Epithelial cell of prostate (primary cell): ENCODE data around the gene BTN3A1.
"Not testable (repeated sequence)": the region's sequence is repeated elsewhere in the genome, so short reads cannot be mapped to it uniquely, and the experiment has no call there.

ENCODE experiments used
- DNase-seq: peaks from one replicate; pipeline ENCODE4 v3.0.0-alpha.2; 2011; ENCODE audit warnings: low read depth, low spot score
- H3K27ac ChIP-seq: fragments of 450-650 bp; 2 replicates; pipeline ENCODE4 v1.5.1; 2017; ENCODE audit warnings: mild to moderate bottlenecking

BTN3A1 gene

GRCh38 chr6:26378143-26378542, 23.9 kb upstream of the BTN3A1 start:
- H3K27ac ChIP-seq, DNase-seq: not testable (repeated sequence)

- no peak for DNase-seq
- no peak overlapping the region for H3K27ac ChIP-seq
Measured at GRCh38 chr6:26379292-26379691, 22.8 kb upstream of the BTN3A1 start.

- DNase-seq: no peak
- H3K27ac ChIP-seq: no peak overlapping the region
Measured at GRCh38 chr6:26379740-26380139, 22.3 kb upstream of the BTN3A1 start.

GRCh38 chr6:26380256-26380655, 21.8 kb upstream of the BTN3A1 start:
- no peak overlapping the region for H3K27ac ChIP-seq
- no peak for DNase-seq

- no peak for DNase-seq
- H3K27ac ChIP-seq: no peak overlapping the region
Measured at GRCh38 chr6:26382121-26382520, 20.0 kb upstream of the BTN3A1 start.

- DNase-seq: no peak
- H3K27ac ChIP-seq: peak overlapping the region; percentile 48
Measured at GRCh38 chr6:26383624-26384417, 18.3 kb upstream of the BTN3A1 start.

- no peak overlapping the region for H3K27ac ChIP-seq
- no peak for DNase-seq
Measured at GRCh38 chr6:26385734-26386125, 16.3 kb upstream of the BTN3A1 start.

- H3K27ac ChIP-seq: no peak overlapping the region
- DNase-seq: no peak
Measured at GRCh38 chr6:26387565-26387964, 14.5 kb upstream of the BTN3A1 start.

- no peak overlapping the region for H3K27ac ChIP-seq
- no peak for DNase-seq
Measured at GRCh38 chr6:26388014-26388413, 14.1 kb upstream of the BTN3A1 start.

GRCh38 chr6:26388441-26388840, 13.6 kb upstream of the BTN3A1 start:
- no peak for DNase-seq
- no peak overlapping the region for H3K27ac ChIP-seq

- H3K27ac ChIP-seq: no peak overlapping the region
- DNase-seq: no peak
Measured at GRCh38 chr6:26389349-26389894, 12.7 kb upstream of the BTN3A1 start.

GRCh38 chr6:26390531-26390930, 11.5 kb upstream of the BTN3A1 start:
- no peak for DNase-seq
- H3K27ac ChIP-seq: no peak overlapping the region

GRCh38 chr6:26392932-26393636, 9.0 kb upstream of the BTN3A1 start:
- H3K27ac ChIP-seq: no peak overlapping the region
- DNase-seq: no peak

- no peak overlapping the region for H3K27ac ChIP-seq
- peak; percentile 48 for DNase-seq
Measured at GRCh38 chr6:26394289-26394688, 7.8 kb upstream of the BTN3A1 start.

- DNase-seq: no peak
- no peak overlapping the region for H3K27ac ChIP-seq
Measured at GRCh38 chr6:26398555-26398954, 3.5 kb upstream of the BTN3A1 start.

- H3K27ac ChIP-seq: no peak overlapping the region
- DNase-seq: no peak
Measured at GRCh38 chr6:26400626-26401025, 1.4 kb upstream of the BTN3A1 start.

GRCh38 chr6:26401389-26401986, 587 bp upstream of the BTN3A1 start:
- no peak for DNase-seq
- peak overlapping the region; percentile 45 for H3K27ac ChIP-seq

GRCh38 chr6:26403893-26404292, 1.8 kb downstream of the BTN3A1 start:
- no peak for DNase-seq
- no peak overlapping the region for H3K27ac ChIP-seq

GRCh38 chr6:26404546-26404945, 2.5 kb downstream of the BTN3A1 start:
- DNase-seq: no peak
- H3K27ac ChIP-seq: no peak overlapping the region

GRCh38 chr6:26408828-26409730, 7.0 kb downstream of the BTN3A1 start:
- no peak for DNase-seq
- H3K27ac ChIP-seq: no peak overlapping the region
